HepG2 (cell line): ENCODE measurements around the gene RHBDF2. TPM values are rescaled to one million over a fixed set of nuclear protein-coding genes. Genes with fewer than 3 reads are reported as not detected.

ENCODE experiments used
- ARHGAP35 ChIP-seq: sonication (generic); formaldehyde crosslinking; IDR thresholded peaks from 2 replicates; pipeline ENCODE4 v1.9.0; 2022; ENCODE audit warnings: mild to moderate bottlenecking, inconsistent platforms, moderate library complexity, missing genetic modification reagents, borderline replicate concordance
- ASH2L ChIP-seq: fragments of 300-600, 200-600 bp; sonication (generic); IDR thresholded peaks from 2 replicates; pipeline ENCODE4 v1.7.0; 2017; ENCODE audit warnings: low read depth, mild to moderate bottlenecking, moderate library complexity, mixed read lengths, low read length; ENCODE audit not compliant: insufficient read length
- CBX1 ChIP-seq: IDR thresholded peaks from one replicate; pipeline ENCODE4 v1.6.1; 2016; ENCODE audit warnings: antibody characterized with exemption, low read depth
- CHD2 ChIP-seq: IDR thresholded peaks from 2 replicates; pipeline ENCODE4 v1.6.1; 2011; ENCODE audit warnings: low read depth, low read length, improper control_type of control experiment
- FOSL1 ChIP-seq: sonication (generic); formaldehyde crosslinking; IDR thresholded peaks from 2 replicates; pipeline ENCODE4 v1.9.0; 2021; ENCODE audit warnings: missing genetic modification reagents, borderline replicate concordance
- HCFC1 ChIP-seq: fragments of 150-350 bp; IDR thresholded peaks from 2 replicates; pipeline ENCODE4 v1.6.1; 2014; ENCODE audit warnings: low read depth, low read length
- MBD4 ChIP-seq: IDR thresholded peaks from 2 replicates; pipeline ENCODE4 v1.6.1; 2012; ENCODE audit warnings: low read length, inconsistent platforms, borderline replicate concordance
- RFX5 ChIP-seq: IDR thresholded peaks from 2 replicates; pipeline ENCODE4 v1.6.1; 2011; ENCODE audit warnings: low read depth, low read length, improper control_type of control experiment
- SIN3A ChIP-seq: IDR thresholded peaks from 2 replicates; pipeline ENCODE4 v1.6.1; 2011; ENCODE audit warnings: low read depth, mild to moderate bottlenecking, control low read depth, low read length, borderline replicate concordance
- TP53 ChIP-seq: sonication (generic); formaldehyde crosslinking; conservative IDR thresholded peaks from 2 replicates; pipeline ENCODE4 v1.4.0; 2020; ENCODE audit warnings: missing genetic modification reagents
- ZBTB8A ChIP-seq: sonication (generic); formaldehyde crosslinking; IDR thresholded peaks from 2 replicates; pipeline ENCODE4 v1.4.0; 2020; ENCODE audit warnings: mild to moderate bottlenecking, low read depth, missing genetic modification reagents, borderline replicate concordance
- ZFP62 ChIP-seq: sonication (generic); formaldehyde crosslinking; IDR thresholded peaks from 2 replicates; pipeline ENCODE4 v1.4.0; 2020; ENCODE audit warnings: missing genetic modification reagents
- ZNF335 ChIP-seq: sonication (generic); formaldehyde crosslinking; IDR thresholded peaks from 2 replicates; pipeline ENCODE4 v1.4.0; 2020; ENCODE audit warnings: missing genetic modification reagents
- ZNF350 ChIP-seq: sonication (generic); formaldehyde crosslinking; IDR thresholded peaks from 2 replicates; pipeline ENCODE4 v1.4.0; 2020; ENCODE audit warnings: mild to moderate bottlenecking, low read depth, missing genetic modification reagents, borderline replicate concordance
- ZNF501 ChIP-seq: sonication (generic); formaldehyde crosslinking; IDR thresholded peaks from 2 replicates; pipeline ENCODE4 v1.5.1; 2020; ENCODE audit warnings: mild to moderate bottlenecking, moderate library complexity, missing genetic modification reagents
- ZNF556 ChIP-seq: sonication (generic); formaldehyde crosslinking; IDR thresholded peaks from 2 replicates; pipeline ENCODE4 v1.4.0; 2020; ENCODE audit warnings: mild to moderate bottlenecking, missing genetic modification reagents, borderline replicate concordance
- ZNF772 ChIP-seq: sonication (generic); formaldehyde crosslinking; IDR thresholded peaks from 2 replicates; pipeline ENCODE4 v1.5.0; 2020; ENCODE audit warnings: mild to moderate bottlenecking, missing genetic modification reagents
- ZNF792 ChIP-seq: IDR thresholded peaks from 2 replicates; pipeline ENCODE4 v1.6.1; 2016
- ZNF839 ChIP-seq: sonication (generic); formaldehyde crosslinking; IDR thresholded peaks from 2 replicates; pipeline ENCODE4 v1.4.0; 2020; ENCODE audit warnings: missing genetic modification reagents, mild to moderate bottlenecking, borderline replicate concordance
- polyA plus RNA-seq, 8 experiments: library from polyadenylated mRNA; depleted of rRNA in 3 of 8; stranded (reverse) in 7 of 8; unstranded in 1 of 8; fragments of >200 nt; fragmentation: Illumina TruSeq in 4 of 8; extraction: Trizol in 4 of 8; gene quantifications; 2 replicates each; pipeline versions ENCODE4 v1.2.1 to v1.2.3, GENCODE V29; 2011 to 2016; ENCODE audit warnings: low read depth in 4 of 8, missing spikeins in 1 of 8, mixed read lengths in 1 of 8; ENCODE audit not compliant: insufficient read depth in 1 of 8
- total RNA-seq, 5 experiments: library from RNA; depleted of rRNA; stranded (reverse); fragments of >200 nt; fragmentation: Illumina TruSeq; extraction: Trizol; gene quantifications; 2 replicates each; pipeline ENCODE4 v1.2.3, GENCODE V29; 2016; ENCODE audit warnings: low read depth in 1 of 5
- TF ChIP-seq, protein P1 (sequence below): sonication (generic); formaldehyde crosslinking; IDR thresholded peaks from 2 replicates; pipeline ENCODE4 v1.4.0; 2020; ENCODE audit warnings: missing genetic modification reagents
- TF ChIP-seq, protein P2 (sequence below): IDR thresholded peaks from 2 replicates; pipeline ENCODE4 v1.6.1; 2018; ENCODE audit warnings: missing genetic modification reagents
- TF ChIP-seq, protein P3 (sequence below): sonication (generic); formaldehyde crosslinking; IDR thresholded peaks from 2 replicates; pipeline ENCODE4 v1.4.0; 2020; ENCODE audit warnings: missing genetic modification reagents, borderline replicate concordance

Gene RHBDF2
- total and polyA plus RNA-seq, 2 of the 13 experiments (the other 11 are each of a cell fraction or from before 2014, with no cell fraction given) = 7.8 to 24.2 TPM

DNA sequence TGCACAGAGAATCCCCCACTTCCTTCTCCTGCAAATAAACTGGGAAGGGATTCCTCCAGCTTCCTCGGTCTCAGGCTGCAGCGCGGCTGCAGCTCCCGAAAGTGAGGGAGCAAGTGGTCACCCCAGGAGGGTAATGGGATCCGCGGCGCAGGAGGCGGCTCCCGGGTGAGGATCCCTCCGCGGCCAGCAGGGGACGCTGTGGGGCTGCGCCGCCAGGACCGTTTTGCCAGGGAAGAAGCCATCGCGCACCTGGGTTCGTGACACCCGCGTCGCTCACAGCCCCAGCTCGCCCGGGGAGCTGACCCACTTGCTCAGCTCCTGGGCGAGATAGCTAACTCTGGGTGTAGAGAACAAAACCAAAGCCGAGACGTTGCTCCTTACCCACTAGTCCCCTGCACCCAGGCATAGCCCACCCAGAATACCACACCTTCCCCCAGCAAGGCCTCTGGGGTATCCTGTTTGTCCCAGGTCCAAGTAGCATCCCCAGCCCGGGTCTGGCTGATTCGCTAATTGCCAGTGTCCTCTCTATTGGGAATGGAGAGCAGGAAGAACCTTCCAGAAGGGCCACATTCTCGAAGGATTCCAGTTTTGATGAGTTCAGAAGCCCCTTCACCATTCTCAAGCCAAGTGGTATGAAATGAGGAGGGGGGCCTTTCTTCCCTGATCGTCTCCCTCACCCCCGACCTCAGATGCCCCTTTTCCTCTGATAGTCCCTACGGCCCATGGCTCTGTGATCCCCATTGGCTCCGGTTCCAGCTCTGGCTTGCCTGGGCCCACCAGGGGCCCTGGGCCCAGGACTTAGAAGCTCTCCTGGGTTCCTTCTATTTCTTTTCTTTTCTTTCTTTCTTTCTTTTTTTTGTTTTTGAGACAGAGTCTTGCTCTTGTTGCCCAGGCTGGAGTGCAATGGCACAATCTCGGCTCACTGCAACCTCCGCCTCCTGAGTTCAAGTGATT, 22.1 kb upstream of the RHBDF2 start (continued):
- TF ChIP-seq CBX1 = no peak
- no peak for TF ChIP-seq ZBTB8A (CRISPR knock-in tag)
- no peak for TF ChIP-seq ZFP62
- peak; percentile 64; the same call in 1 of the 2 replicates for TF ChIP-seq ZNF350 (CRISPR knock-in tag)
- TF ChIP-seq ARHGAP35 = no peak
- TF ChIP-seq SIN3A = no peak; the same call in 1 of the 2 replicates
- TF ChIP-seq, protein P1, sequence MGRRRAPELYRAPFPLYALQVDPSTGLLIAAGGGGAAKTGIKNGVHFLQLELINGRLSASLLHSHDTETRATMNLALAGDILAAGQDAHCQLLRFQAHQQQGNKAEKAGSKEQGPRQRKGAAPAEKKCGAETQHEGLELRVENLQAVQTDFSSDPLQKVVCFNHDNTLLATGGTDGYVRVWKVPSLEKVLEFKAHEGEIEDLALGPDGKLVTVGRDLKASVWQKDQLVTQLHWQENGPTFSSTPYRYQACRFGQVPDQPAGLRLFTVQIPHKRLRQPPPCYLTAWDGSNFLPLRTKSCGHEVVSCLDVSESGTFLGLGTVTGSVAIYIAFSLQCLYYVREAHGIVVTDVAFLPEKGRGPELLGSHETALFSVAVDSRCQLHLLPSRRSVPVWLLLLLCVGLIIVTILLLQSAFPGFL = 0 out of 2 replicates have a peak, but pooled peaks have one; percentile 51
- no peak for TF ChIP-seq TP53
- TF ChIP-seq RFX5 = no peak
- TF ChIP-seq ZNF792 (CRISPR knock-in tag) = 0 out of 2 replicates have a peak, but pooled peaks have one; percentile 64
- peak; percentile 43; the same call in 1 of the 2 replicates for TF ChIP-seq ZNF501 (CRISPR knock-in tag)
- peak; percentile 91; the same call in 1 of the 2 replicates for TF ChIP-seq ZNF772 (CRISPR knock-in tag)
- TF ChIP-seq ASH2L = peak; percentile 33
- TF ChIP-seq ZNF335 (CRISPR knock-in tag) = 0 out of 2 replicates have a peak, but pooled peaks have one; percentile 50
- peak; percentile 8; the same call in 1 of the 2 replicates for TF ChIP-seq HCFC1
- TF ChIP-seq, protein P2, sequence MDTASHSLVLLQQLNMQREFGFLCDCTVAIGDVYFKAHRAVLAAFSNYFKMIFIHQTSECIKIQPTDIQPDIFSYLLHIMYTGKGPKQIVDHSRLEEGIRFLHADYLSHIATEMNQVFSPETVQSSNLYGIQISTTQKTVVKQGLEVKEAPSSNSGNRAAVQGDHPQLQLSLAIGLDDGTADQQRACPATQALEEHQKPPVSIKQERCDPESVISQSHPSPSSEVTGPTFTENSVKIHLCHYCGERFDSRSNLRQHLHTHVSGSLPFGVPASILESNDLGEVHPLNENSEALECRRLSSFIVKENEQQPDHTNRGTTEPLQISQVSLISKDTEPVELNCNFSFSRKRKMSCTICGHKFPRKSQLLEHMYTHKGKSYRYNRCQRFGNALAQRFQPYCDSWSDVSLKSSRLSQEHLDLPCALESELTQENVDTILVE (CRISPR knock-in tag) = peak; percentile 85
- TF ChIP-seq ZNF556 (CRISPR knock-in tag) = peak; percentile 76; the same call in 1 of the 2 replicates
- no peak for TF ChIP-seq FOSL1 (CRISPR knock-in tag)
- TF ChIP-seq MBD4 = no peak
- peak; percentile 59; the same call in 1 of the 2 replicates for TF ChIP-seq ZNF839 (CRISPR knock-in tag)
- peak; percentile 39; the same call in 1 of the 2 replicates for TF ChIP-seq CHD2
- TF ChIP-seq, protein P3, sequence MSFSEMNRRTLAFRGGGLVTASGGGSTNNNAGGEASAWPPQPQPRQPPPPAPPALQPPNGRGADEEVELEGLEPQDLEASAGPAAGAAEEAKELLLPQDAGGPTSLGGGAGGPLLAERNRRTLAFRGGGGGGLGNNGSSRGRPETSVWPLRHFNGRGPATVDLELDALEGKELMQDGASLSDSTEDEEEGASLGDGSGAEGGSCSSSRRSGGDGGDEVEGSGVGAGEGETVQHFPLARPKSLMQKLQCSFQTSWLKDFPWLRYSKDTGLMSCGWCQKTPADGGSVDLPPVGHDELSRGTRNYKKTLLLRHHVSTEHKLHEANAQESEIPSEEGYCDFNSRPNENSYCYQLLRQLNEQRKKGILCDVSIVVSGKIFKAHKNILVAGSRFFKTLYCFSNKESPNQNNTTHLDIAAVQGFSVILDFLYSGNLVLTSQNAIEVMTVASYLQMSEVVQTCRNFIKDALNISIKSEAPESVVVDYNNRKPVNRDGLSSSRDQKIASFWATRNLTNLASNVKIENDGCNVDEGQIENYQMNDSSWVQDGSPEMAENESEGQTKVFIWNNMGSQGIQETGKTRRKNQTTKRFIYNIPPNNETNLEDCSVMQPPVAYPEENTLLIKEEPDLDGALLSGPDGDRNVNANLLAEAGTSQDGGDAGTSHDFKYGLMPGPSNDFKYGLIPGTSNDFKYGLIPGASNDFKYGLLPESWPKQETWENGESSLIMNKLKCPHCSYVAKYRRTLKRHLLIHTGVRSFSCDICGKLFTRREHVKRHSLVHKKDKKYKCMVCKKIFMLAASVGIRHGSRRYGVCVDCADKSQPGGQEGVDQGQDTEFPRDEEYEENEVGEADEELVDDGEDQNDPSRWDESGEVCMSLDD (CRISPR knock-in tag) = 0 out of 2 replicates have a peak, but pooled peaks have one; percentile 72
